HepG2 (cell line): ENCODE measurements around the gene MRPL57. TPM values are rescaled to one million over a fixed set of nuclear protein-coding genes. Genes with fewer than 3 reads are reported as not detected.
A peak's percentile ranks its signal among the peaks of the same experiment; 100 is the strongest.

Experiments used
- ATF5 ChIP-seq: sonication (generic); formaldehyde crosslinking; IDR thresholded peaks from 2 replicates; pipeline ENCODE4 v1.4.0; 2020; ENCODE audit warnings: mild to moderate bottlenecking, low read depth, missing genetic modification reagents
- EEA1 ChIP-seq: sonication (generic); formaldehyde crosslinking; IDR thresholded peaks from 2 replicates; pipeline ENCODE4 v1.5.1; 2020; ENCODE audit warnings: mild to moderate bottlenecking, missing genetic modification reagents, borderline replicate concordance
- FLYWCH1 ChIP-seq: sonication (generic); formaldehyde crosslinking; IDR thresholded peaks from 2 replicates; pipeline ENCODE4 v1.8.1; 2023; ENCODE audit warnings: mild to moderate bottlenecking, missing genetic modification reagents
- HDAC1 ChIP-seq: sonication (generic); formaldehyde crosslinking; IDR thresholded peaks from 2 replicates; pipeline ENCODE4 v1.5.1; 2020; ENCODE audit warnings: mild to moderate bottlenecking, missing genetic modification reagents
- HOXA3 ChIP-seq: sonication (generic); formaldehyde crosslinking; IDR thresholded peaks from 2 replicates; pipeline ENCODE4 v1.5.0; 2020; ENCODE audit warnings: missing genetic modification reagents
- NFE2 ChIP-seq: sonication (generic); formaldehyde crosslinking; IDR thresholded peaks from 2 replicates; pipeline ENCODE4 v1.4.0; 2020; ENCODE audit warnings: missing genetic modification reagents
- ZBTB38 ChIP-seq: sonication (generic); formaldehyde crosslinking; IDR thresholded peaks from 2 replicates; pipeline ENCODE4 v1.5.1; 2020; ENCODE audit warnings: mild to moderate bottlenecking, missing genetic modification reagents
- ZNF446 ChIP-seq: sonication (generic); formaldehyde crosslinking; IDR thresholded peaks from 2 replicates; pipeline ENCODE4 v1.5.0; 2020; ENCODE audit warnings: mild to moderate bottlenecking, missing genetic modification reagents
- ZNF598 ChIP-seq: sonication (generic); formaldehyde crosslinking; IDR thresholded peaks from 2 replicates; pipeline ENCODE4 v1.5.1; 2020; ENCODE audit warnings: mild to moderate bottlenecking, missing genetic modification reagents, borderline replicate concordance
- ZNF710 ChIP-seq: sonication (generic); formaldehyde crosslinking; IDR thresholded peaks from 2 replicates; pipeline ENCODE4 v1.5.0; 2020; ENCODE audit warnings: mild to moderate bottlenecking, missing genetic modification reagents, borderline replicate concordance
- ZNF749 ChIP-seq: sonication (generic); formaldehyde crosslinking; IDR thresholded peaks from 2 replicates; pipeline ENCODE4 v1.8.0; 2022; ENCODE audit warnings: mild to moderate bottlenecking, missing genetic modification reagents, moderate library complexity, borderline replicate concordance
- ZNF777 ChIP-seq: sonication (generic); formaldehyde crosslinking; IDR thresholded peaks from 2 replicates; pipeline ENCODE4 v1.4.0; 2020; ENCODE audit warnings: missing genetic modification reagents
- ZNF800 ChIP-seq: sonication (generic); formaldehyde crosslinking; IDR thresholded peaks from 2 replicates; pipeline ENCODE4 v1.4.0; 2020; ENCODE audit warnings: missing genetic modification reagents
- polyA plus RNA-seq, 8 experiments: library from polyadenylated mRNA; depleted of rRNA in 3 of 8; stranded (reverse) in 7 of 8; unstranded in 1 of 8; fragments of >200 nt; fragmentation: Illumina TruSeq in 4 of 8; extraction: Trizol in 4 of 8; gene quantifications; 2 replicates each; pipeline versions ENCODE4 v1.2.1 to v1.2.3, GENCODE V29; 2011 to 2016; ENCODE audit warnings: low read depth in 4 of 8, missing spikeins in 1 of 8, mixed read lengths in 1 of 8; ENCODE audit not compliant: insufficient read depth in 1 of 8
- total RNA-seq, 5 experiments: library from RNA; depleted of rRNA; stranded (reverse); fragments of >200 nt; fragmentation: Illumina TruSeq; extraction: Trizol; gene quantifications; 2 replicates each; pipeline ENCODE4 v1.2.3, GENCODE V29; 2016; ENCODE audit warnings: low read depth in 1 of 5
- TF ChIP-seq, protein P1 (sequence below): sonication (generic); formaldehyde crosslinking; IDR thresholded peaks from 2 replicates; pipeline ENCODE4 v1.4.0; 2020; ENCODE audit warnings: mild to moderate bottlenecking, missing genetic modification reagents, borderline replicate concordance
- TF ChIP-seq, protein P2 (sequence below), 2 experiments: sonication (generic) in 1 of 2; formaldehyde crosslinking in 1 of 2; IDR thresholded peaks; 2 replicates each; pipeline versions ENCODE4 v1.4.0 to v1.6.1; 2018 to 2020; ENCODE audit warnings: missing genetic modification reagents in 2 of 2, borderline replicate concordance in 1 of 2, low read depth in 1 of 2, mild to moderate bottlenecking in 1 of 2, missing biosample characterization in 1 of 2

MRPL57 gene
- total and polyA plus RNA-seq, 2 of the 13 experiments (the other 11 are each of a cell fraction or from before 2014, with no cell fraction given), result 19.5 to 35.2 TPM

DNA sequence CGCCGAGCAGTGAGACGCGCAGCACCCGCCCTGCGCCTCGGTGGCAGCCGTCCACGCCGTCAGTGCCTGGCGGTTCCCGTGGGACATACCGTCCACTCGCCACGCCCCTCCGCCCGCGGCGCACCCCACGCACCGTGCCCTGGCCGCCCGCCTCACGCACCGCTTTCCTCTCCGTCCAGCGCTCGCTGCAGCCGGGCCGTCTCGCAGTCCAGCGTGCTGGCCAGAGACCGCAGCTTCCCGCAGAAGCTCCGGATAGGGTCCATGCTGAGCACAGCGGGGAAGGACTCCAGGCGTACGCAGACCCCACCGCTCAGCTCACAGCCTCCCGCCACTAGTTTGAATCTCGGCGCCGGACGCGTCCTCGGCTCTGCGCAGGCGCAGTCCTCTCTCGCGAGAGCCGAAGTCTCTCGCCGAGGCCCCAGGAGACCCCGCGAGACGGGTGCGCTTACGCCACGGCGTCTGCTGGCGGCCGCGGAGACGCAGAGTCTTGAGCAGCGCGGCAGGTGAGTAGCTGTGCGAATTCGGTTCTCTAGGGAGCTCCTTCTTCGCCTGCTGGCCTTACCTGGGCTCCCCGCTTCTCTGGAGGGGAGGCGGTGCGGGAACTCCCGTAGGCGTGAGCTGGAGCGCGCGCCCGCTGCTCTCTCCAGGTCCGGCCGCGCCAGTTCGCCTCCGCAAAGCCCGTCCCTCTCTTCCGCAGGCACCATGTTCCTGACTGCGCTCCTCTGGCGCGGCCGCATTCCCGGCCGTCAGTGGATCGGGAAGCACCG is at the start of gene MRPL57, which contains the start of gene SKA3 (continued):
- 0 out of 2 replicates have a peak, but pooled peaks have one; percentile 76 for TF ChIP-seq ZNF446 (CRISPR knock-in tag)
- TF ChIP-seq HOXA3 (CRISPR knock-in tag), result peak; percentile 80
- TF ChIP-seq HDAC1 (CRISPR knock-in tag), result peak; percentile 99
- no peak for TF ChIP-seq ZNF598
- peak; percentile 89 for TF ChIP-seq ZNF800 (CRISPR knock-in tag)
- peak; percentile 88 for TF ChIP-seq EEA1 (CRISPR knock-in tag)
- TF ChIP-seq FLYWCH1 (CRISPR knock-in tag), result no peak
- TF ChIP-seq, protein P1, sequence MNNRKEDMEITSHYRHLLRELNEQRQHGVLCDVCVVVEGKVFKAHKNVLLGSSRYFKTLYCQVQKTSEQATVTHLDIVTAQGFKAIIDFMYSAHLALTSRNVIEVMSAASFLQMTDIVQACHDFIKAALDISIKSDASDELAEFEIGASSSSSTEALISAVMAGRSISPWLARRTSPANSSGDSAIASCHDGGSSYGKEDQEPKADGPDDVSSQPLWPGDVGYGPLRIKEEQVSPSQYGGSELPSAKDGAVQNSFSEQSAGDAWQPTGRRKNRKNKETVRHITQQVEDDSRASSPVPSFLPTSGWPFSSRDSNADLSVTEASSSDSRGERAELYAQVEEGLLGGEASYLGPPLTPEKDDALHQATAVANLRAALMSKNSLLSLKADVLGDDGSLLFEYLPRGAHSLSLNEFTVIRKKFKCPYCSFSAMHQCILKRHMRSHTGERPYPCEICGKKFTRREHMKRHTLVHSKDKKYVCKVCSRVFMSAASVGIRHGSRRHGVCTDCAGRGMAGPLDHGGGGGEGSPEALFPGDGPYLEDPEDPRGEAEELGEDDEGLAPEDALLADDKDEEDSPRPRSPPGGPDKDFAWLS (CRISPR knock-in tag), result no peak
- no peak for TF ChIP-seq NFE2
- TF ChIP-seq, protein P2, sequence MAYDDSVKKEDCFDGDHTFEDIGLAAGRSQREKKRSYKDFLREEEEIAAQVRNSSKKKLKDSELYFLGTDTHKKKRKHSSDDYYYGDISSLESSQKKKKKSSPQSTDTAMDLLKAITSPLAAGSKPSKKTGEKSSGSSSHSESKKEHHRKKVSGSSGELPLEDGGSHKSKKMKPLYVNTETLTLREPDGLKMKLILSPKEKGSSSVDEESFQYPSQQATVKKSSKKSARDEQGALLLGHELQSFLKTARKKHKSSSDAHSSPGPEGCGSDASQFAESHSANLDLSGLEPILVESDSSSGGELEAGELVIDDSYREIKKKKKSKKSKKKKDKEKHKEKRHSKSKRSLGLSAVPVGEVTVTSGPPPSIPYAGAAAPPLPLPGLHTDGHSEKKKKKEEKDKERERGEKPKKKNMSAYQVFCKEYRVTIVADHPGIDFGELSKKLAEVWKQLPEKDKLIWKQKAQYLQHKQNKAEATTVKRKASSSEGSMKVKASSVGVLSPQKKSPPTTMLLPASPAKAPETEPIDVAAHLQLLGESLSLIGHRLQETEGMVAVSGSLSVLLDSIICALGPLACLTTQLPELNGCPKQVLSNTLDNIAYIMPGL (CRISPR knock-in tag; IDR thresholded peaks at IDR 0.05; ENCODE audit: borderline replicate concordance in 1 of 2, low read depth in 1 of 2), result peak; percentile 88 to 90; a peak in 3 of 4 replicates
- peak; percentile 77 for TF ChIP-seq ZBTB38
- TF ChIP-seq ZNF749 (CRISPR knock-in tag), result peak; percentile 84
- peak; percentile 83 for TF ChIP-seq ZNF777
- no peak for TF ChIP-seq ATF5 (CRISPR knock-in tag)
- TF ChIP-seq ZNF710 (CRISPR knock-in tag), result no peak; the same call in 1 of the 2 replicates
